AG10803 (cell line): ENCODE data around the gene PHYKPL.
"Not testable (repeated sequence)": the region's sequence is repeated elsewhere in the genome, so short reads cannot be mapped to it uniquely, and the experiment has no call there.

Source experiments
- DNase-seq: peaks from one replicate; pipeline ENCODE4 v3.0.0; 2010; ENCODE audit warnings: low read depth
- H3K4me3 ChIP-seq: 2 replicates; pipeline ENCODE4 v1.5.1; 2011; ENCODE audit warnings: mild to moderate bottlenecking, low read length, control low read depth
- CTCF ChIP-seq: conservative IDR thresholded peaks from 2 replicates; pipeline ENCODE4 v1.5.1; 2011; ENCODE audit warnings: mild to moderate bottlenecking, low read length, control low read depth, inconsistent platforms

The PHYKPL gene

GRCh38 chr5:178265746-178266145, 33.1 kb upstream of the PHYKPL start:
- no peak overlapping the region for H3K4me3 ChIP-seq
- no peak for DNase-seq
- no peak for TF ChIP-seq CTCF

GRCh38 chr5:178264044-178264443, 31.4 kb upstream of the PHYKPL start:
- H3K4me3 ChIP-seq = no peak overlapping the region
- DNase-seq = no peak
- no peak for TF ChIP-seq CTCF

- no peak overlapping the region for H3K4me3 ChIP-seq
- TF ChIP-seq CTCF = no peak
- no peak for DNase-seq
Observed at GRCh38 chr5:178261666-178262600, 29.3 kb upstream of the PHYKPL start.

- no peak overlapping the region for H3K4me3 ChIP-seq
- DNase-seq = no peak
- TF ChIP-seq CTCF = no peak
Observed at GRCh38 chr5:178259623-178260536, 27.3 kb upstream of the PHYKPL start.

GRCh38 chr5:178257650-178258049, 25.0 kb upstream of the PHYKPL start:
- no peak overlapping the region for H3K4me3 ChIP-seq
- no peak for TF ChIP-seq CTCF
- no peak for DNase-seq

GRCh38 chr5:178256746-178257145, 24.1 kb upstream of the PHYKPL start:
- no peak for DNase-seq
- H3K4me3 ChIP-seq = no peak overlapping the region
- TF ChIP-seq CTCF = no peak

GRCh38 chr5:178253632-178254031, 21.0 kb upstream of the PHYKPL start:
- not testable (repeated sequence) for DNase-seq, H3K4me3 ChIP-seq
